ENCODE results near the gene TOMM5. TPM values are rescaled to one million over a fixed set of nuclear protein-coding genes. Genes with fewer than 3 reads are reported as not detected.
A peak's percentile ranks its signal among the peaks of the same experiment; 100 is the strongest.

Gene TOMM5
- 46.6 TPM for total RNA-seq

DNA sequence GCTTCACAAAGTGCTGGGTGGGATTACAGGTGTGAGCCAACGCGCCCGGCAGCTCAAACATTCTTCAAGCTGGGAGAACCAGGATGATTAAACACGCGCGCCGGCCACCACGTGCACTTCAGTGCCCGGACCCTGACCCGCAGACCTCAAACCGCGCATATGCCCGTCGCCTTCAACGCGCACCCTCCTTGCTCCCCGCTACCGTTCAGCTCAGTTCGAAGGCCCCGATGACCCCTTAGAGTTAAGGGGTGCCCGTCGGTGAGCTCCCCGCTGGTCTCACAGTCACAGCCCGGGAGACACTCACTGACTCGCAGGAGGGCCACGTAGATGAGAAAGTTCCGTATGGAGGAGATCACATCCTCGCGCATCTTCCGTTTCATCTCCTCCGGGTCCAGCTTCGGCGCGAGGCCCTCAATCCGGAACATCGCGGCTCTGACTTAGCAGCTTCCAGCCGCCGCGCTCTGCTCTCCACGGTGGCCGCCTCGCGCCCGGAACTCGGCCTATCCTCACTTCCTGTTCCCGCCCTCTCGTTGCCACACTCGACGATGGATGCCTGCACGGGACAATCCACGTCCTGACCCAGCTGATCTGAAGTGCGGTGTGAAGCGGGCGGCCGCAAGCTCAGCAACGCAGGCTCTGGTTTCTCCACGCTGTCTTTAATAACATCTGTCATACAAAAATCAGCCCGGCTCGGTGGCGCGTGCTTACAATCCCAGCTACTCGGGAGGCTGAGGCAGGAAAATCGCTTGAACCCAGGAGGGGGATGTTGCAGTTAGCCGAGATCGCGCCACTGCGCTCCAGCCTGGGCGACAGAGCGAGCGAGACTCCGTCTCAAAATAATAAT lies at the start of gene TOMM5:
Gene TOMM5 (minus strand): TSS at position 490 of the 844 bp plus-strand sequence. CDS start 65 bp downstream, at position 425.
- peak; percentile 97 for DNase-seq

DNA sequence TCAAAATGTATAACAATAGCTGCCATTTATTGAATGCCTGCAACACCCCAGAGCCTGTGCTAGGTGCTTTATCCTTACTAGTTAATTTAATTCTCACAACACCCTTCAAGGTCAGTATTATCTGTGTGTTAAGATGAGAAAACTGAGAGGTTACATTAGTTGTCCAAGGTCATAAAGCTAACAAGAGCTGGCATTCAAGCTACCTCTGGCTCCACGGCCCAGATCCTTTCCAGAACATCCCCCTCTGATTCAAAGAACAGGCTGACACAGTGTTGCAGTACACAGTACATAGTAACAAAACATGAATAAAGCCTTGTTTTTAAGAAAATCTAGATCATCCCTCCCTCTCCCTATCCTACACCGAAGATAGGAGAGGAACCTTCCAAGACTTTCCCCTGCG lies 48.9 kb upstream of the TOMM5 start:
- DNase-seq: no peak

DNA sequence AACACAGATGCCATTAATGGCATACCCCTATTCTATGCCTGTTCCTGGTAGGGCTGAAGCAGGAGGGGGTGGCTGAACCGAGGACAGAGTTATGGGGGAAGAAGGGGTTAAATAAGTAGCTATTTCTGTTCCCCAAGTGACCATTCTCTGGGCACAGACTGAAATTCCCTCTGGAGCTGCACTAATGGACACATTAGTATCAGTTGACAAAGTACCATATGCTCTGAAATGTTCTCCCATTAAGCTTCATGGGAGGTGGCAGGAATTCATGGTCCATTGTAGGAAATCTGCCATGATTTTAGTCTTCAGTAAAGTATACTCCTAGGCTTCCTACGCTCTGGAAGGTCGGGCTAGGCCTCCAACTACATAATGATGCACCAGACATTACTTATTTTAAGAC lies 47.8 kb upstream of the TOMM5 start:
- DNase-seq: no peak

DNA sequence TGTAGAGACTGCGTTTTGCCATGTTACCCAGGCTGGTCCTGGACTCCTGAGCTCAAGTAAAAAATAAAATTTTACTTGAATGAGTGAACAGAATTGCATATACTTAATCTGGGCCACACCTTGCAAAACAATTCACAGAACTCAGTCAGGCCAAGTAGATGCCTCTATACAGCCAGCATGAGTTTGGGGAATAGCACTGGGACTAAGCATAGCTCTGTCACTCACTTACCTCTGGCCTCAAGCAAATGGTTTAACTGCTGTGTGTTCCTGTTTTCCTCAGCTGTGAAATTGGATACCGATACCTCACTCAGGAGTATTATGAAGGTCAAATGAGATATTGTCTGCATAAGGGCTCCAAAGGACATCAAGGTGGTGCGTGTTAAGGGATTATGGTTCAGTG lies 47.4 kb upstream of the TOMM5 start:
- DNase-seq: no peak

DNA sequence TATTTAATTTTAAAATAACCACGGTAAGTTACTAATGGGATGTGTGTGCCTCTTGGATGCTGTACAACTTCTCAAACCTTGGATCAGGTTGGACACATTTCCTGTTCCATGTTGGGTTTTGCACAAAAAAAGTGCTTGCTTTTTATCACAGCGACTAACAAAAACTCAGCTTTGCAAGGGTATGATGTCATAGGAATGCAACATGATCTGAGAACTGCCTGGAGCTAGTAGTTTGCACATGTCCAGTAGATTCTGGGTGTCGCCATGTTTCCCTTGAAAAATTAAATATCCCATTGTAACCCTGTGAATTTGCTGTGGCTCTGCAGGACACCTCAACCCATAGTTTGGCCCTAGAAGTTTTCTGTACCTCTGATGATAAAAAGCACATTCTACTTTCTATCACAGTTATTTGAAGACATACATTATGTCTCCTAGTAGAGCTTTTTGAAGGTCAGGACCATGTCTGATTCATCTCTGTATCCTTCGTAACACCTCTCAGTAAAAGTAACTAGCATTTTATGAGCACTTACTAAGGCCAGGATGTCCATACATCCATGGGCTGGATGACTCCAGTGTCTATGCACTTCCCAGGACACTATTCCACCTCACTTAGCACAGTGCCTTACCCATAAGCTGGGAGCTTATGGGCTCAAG lies 46.8 kb upstream of the TOMM5 start:
- no peak for DNase-seq

DNA sequence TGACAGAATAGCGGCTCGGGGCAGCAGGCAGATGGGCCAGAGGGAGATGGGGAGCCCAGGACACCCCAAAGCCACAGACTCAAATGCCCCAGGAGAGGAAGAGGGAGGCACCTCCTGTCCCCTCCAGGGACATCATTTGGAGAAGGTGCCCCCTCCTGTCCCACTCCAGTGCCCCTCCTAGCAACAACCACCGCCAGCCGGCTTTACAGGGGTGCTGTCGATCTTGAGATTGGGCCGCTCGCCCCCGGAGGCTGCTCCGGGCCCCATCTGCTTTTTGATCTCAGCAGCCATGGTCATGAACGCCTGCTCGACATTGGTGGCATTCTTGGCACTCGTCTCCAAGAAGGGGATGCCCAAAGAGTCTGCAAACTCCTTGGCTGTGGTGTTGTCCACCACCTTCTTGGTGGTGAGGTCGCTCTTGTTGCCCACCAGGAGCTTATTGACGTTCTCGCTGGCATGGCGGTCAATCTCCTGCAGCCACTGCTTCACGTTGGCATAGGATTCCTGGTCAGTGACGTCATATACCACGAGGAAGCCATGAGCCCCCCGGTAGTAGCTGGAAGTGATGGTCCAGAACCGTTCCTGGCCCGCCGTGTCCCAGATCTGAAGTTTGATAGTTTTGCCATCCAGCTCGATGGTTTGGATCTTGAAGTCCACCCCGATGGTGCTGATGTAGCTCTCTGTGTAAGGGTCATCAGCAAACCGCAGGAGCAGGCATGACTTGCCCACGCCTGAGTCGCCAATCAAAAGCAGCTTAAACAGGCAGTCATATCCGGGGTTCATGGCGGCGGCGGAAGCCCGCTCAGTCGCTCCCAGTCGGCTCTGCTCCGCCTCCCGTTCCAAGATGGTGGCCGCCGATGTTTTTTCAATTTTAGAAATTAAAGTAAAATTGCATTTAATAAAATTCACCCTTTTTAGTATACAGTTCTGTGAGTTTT lies 44.4 kb upstream of the TOMM5 start:
- DNase-seq: no peak

DNA sequence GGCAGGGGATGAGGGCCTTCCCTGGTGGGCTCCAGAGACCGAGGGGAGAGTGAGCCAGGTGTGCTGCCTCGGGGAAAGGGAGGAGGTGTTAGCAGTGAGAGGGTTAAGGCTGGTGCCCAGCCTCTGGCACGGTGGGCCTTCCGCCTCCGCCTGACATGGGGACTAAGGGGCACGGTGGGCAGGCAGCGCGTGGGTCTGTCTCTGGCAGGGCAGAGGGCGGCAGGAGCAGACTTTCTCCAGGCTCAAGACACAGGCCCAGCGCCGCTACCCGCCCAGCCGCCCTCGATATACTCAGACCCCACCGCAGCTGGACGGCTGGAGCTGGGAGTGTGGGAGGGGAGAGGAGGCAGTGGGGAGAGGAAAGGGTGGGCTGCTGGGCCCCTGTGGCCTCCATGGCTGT lies 43.4 kb upstream of the TOMM5 start:
- no peak for DNase-seq

DNA sequence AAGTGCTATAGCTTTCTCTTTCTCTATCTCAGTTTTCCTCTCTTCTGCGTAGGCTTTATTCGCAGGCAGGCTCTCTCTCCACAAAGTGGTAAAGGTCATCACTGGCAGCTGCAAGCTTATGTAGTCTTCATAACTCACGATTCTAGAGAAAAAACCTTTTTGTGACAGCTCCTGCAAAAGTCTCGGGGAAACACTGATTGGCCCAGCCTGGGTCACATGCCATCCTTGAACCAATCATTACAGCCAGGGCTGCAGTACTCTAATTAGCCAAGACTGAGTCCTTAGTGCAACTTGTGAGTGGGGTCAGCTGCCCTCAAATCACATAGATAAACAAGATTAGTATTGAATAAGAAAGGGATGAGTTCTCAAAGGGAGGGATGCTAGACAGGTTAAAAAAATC lies 40.1 kb upstream of the TOMM5 start:
- DNase-seq: no peak

DNA sequence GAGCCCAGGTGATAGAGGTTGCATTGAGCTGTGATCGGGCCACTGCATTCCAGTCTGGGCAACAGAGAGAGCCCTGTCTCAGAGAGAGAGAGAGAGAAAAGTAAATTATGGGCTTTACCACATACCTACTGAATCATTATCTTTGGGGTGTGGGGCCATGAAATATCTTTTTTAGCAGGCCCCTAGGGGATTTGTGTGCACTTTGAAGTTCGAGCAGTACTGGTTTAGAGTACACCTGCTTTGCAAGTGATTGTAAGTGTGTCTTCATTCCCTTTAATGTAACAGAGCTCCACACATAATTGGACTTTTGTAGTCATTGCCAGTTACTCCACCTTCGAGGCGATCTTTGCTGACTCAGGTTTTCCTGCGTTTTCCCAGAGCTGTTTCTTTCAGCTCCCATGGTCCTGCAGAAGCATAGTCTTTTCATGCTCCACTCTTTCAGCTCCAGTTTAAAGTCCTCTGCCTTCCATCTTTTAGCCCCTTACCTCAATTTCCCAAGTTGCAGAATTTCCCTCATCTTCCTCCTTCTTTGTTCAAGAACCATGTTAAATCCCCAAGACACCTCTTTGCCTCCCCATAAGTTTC lies 34.4 kb upstream of the TOMM5 start:
- DNase-seq: no peak

DNA sequence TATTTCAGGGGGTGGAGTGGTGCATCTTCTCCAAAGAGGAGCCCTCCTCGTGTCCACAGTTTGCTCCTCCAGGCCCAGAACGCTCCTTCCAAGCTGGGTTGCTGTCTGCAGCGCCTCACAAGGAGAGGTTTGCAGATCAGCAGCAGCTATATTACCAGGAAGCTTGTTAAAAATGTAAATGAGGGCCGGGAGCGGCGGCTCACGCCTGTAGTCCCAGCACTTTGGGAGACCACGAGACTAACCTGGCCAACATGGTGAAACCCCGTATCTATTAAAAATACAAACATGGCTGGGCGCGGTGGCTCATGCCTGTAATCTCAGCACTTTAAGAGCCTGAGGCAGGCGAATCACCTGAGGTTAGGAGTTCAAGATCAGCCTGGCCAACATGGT lies 33.4 kb upstream of the TOMM5 start:
- DNase-seq: no peak

DNA sequence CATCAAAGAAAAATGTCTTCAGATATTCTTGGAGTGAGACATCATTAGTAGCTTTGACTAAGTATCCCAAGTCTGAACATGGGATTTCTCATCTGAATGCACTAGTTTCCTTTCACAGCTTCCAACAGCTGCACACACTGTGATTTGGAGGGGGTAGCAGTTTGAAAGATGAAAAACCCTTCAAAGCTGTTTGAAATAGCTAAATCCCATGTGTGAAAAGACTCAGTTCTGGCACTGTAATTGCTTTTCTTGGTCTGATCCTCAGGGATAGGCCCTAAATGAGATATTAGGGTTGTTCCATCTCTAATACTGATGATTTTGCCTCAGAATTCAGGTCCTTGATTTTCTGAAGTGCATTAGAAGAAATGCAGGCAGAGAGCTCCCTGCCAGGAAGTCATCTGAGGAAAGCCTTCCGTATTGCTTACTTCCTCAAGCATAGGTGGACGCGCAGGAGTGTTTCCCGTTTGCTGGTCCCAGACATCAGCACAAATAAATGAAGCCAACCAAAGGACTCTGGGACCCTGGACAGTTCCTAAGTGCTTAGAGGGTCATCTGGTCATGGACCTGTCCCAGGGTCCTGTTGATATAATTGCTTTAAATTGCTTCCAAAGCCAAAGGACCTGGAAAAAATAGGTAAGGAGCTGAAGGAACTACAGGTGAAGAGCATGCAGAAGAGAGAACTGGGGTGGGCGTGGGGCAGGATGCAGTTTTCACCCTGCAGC lies 32.8 kb upstream of the TOMM5 start:
- DNase-seq: no peak

DNA sequence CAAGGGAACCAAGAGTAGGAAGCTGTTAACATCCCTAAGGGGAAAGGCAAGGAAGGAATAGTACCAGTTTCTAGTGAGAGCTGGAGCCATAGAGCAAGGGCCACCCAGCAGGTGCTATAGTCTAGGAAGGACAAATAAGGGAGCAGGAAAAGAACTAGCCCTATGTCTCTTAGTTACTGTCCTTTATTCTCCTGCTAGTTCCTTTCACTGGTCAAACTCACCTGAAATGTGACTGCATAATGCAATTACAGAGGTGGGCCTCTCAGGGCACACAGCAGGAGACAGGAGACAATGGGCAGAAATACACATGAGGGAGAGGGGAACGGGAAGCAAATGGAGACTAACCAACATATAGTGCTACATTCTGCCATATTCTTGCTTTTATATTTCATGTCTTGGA lies 31.7 kb upstream of the TOMM5 start:
- no peak for DNase-seq

DNA sequence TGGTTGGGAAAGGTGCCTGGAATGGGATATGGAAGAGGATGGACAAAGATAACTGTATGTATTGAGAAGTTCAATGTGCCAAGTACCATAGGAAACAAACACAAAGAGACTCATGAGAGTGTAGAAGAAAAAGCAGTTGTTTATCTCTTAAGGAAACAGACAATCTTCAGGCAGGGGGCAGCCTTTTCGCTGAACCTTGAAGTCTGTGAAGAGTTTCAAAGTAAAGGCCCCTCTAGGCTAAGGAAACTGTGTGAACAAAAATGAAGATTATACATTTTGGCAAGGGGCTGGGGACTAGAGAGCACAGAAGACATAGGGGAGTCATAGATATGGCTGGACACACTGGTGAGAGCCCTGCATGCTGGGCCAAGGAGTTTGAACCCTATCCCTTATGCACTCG lies 30.9 kb upstream of the TOMM5 start:
- DNase-seq: no peak

DNA sequence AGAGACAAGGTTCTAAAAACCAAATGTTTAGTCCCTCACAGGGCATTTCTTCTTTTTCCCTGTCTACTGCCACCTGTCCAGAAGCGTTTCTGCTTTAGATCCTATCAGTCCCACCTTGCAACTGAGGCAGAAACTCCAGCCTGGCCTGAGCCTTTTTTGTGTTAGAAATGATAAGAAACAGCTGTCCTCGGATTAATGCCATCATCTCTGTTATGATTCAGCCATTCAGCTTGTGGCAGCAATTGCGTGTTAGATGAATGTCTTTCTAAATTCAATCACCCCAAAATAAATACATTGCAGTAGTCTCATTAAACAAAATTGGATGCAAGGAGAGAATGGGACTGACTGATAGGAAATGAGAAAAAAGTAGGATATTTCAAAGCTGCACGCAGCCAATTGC lies 30.1 kb upstream of the TOMM5 start:
- no peak for DNase-seq

DNA sequence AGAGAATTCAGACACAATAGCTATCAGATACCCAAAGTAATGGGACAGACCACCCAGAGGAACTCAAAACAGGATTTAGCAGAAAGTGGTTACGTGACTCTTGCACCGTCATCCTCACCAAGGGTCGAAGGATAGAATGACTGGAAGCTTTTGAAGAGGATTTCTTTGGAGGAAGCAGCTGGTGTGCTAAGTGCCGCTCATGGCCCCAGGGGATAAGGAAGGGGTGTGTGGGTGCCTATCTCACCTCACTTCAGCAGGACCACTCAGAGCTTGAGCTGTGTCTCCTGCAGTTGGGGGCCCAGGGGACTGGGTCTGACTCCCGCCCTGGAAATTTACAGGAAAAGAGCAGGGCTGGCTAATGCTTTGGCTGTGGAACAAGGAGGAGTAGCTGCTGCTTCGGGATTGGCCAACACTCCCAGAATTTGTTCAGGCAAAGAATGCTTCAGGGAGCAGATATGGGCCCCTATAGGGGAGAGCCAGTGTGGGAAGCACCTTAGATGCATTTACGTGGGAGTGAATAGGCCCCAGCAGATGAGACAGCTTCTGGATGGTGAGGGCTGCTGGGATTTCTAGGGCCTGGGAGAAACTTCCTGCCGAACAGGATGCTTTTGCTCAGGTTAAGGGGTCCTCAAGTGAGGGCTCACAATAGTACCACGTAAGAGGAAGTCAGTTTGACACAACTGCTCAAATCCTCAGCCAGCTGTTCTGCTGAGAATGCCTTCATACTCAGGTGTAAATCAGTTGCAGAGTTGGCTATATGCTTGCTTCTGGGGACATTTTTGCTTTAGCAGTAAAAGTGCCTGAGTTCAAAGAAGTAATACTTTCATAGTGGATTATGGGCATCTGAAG lies 29.1 kb upstream of the TOMM5 start:
- DNase-seq: peak; percentile 44

DNA sequence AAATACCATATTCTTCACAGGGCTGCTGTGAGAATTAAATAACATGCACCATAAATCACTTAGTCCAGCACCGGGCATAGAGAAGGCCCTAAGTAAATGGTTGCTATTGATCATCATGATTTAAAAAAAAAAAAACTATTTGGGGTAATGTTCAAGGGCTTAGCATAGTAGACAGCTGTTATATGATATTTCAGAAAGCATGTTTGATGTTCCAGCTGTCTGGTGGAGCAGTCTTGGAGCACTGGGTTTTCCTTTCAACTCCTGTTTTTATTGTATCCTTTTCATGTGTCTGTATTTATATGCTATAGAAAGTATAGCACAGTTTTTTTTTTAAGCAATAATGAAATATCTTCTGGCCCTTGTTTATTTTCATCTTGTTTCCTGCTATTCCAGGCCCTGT lies 28.0 kb upstream of the TOMM5 start:
- peak; percentile 23 for DNase-seq

DNA sequence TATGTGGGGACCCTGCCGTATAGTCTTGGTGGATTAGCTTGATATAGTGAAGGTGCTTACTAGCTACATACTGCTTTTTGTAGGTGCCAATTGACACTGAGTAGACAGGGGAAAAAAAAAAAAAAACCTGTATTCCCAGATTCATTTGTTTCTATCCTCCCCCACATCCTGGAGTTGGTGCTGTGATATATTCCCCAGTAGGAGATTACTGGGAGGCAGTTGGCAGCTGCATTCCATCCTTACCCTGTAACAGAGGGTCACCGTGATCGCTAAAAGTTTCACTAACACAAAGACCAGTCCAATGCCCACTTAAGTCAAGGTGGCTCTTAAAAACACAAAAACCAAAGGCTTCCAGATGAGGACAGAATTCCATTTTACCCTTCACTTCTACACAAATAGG lies 27.4 kb upstream of the TOMM5 start:
- DNase-seq: no peak

DNA sequence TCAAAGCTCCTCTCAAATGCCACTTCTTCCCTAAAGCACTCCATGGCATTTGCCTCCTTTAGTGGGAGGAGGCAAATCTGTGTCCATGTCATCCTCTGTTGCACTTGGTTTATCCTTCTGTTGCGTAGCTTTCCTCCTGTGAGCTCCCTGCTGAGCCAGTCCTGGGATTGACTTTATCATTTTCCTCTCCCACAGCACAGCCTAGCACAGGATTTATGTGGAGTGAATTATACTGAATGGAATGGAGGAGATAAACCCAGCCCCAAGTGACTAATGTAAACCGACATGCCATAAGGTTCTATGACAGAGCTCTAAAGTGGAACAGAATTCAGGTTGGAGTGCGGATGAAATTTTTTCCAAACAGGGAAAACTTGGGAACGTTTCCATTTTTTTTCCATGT lies 26.4 kb upstream of the TOMM5 start:
- no peak for DNase-seq

DNA sequence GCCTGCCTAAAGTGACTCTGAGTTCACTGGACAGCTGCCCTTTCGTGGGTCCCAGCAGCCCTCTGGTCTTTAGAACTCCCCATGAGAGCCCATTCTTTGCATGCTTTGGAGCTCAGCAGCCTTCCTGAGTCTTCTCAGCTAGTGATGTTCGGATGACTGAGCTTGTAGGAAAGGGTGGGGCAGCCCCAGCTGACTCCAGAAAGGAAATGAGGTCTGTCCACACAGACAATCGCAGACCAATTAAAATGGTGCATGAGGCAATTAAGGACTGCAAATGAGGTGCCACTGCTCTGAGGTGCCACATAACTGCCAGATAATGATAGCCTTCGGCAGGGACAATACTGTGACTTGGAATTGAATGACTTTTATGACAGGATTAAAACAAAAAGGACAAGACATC lies 25.4 kb upstream of the TOMM5 start:
- DNase-seq: peak; percentile 45

DNA sequence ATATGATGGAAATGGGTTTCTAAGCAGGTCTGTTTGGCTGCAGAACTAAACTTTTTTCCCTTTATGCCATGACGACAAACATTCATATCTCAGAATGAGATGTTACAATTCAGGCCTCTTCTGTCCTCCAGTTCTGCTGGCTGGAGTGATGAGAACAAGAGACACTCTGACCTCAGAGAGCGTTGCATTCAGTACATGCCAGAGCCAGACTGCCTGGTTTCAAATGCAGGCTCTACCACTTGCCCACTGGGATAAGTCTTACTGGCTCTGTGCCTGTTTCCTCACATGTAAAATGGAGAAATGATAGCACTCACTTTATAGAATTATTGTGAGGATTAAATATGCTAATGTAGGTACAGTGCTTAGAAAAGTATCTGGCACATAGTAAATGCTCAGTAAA lies 24.8 kb upstream of the TOMM5 start:
- DNase-seq: peak; percentile 16

DNA sequence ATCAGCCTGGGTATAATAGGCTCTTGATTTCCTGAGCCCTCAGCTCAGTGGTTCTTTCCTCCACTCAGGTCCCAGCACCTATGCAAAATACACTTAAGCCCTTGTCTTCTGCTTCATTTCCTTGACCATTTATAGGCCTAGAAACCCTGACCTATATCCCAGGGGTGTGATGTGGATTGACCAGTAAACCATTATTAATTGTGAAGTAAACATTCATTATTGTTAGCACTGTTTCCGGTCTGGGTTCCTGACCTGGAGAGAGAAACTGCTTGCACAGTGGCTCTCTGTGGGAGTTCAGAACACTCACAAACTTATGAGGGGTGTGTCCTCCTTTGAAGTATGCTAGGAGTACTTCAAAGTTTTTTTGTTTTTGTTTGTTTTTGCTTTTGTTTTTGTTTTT lies 19.6 kb upstream of the TOMM5 start:
- DNase-seq: no peak

Measured in tongue (tissue), 2 donors.